Measurements from ENCODE around the gene XPO4. TPM values are rescaled to one million over a fixed set of nuclear protein-coding genes. Genes with fewer than 3 reads are reported as not detected.
"Not testable (repeated sequence)": the region's sequence is repeated elsewhere in the genome, so short reads cannot be mapped to it uniquely, and the experiment has no call there.

XPO4 gene
- total RNA-seq, 4 donors from 2014 or later, result 4.9 to 35.4 (median 13.3) TPM

DNA sequence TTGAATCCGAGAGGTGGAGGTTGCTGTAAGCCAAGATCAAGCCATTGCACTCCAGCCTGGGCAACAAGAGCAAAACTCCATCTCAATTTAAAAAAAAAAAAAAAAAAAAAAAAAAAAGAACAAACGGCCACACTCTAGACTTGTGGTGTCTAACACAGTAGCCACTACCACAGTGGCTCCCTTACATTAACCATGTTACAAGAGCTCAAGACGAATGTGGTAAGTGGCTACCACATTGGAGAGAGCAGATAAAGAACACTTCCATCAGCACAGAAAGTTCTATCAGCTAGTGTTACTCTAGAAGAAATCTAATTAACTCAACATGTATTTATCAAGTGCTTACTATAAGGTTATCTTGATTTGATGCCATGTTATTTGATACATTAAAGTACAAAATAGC is 11.5 kb downstream of the XPO4 start:
- Histone ChIP-seq H3K27ac (no peak overlapping the region), H3K36me3 (no peaks in the 10 kb centered on the region), H3K9me3 (no peaks in the 10 kb centered on the region), H3K4me1 (no peaks in the 10 kb centered on the region), H3K4me3 (no peak overlapping the region), H3K27me3 (no peaks in the 10 kb centered on the region)
- no peak for DNase-seq
- TF ChIP-seq, protein P1, sequence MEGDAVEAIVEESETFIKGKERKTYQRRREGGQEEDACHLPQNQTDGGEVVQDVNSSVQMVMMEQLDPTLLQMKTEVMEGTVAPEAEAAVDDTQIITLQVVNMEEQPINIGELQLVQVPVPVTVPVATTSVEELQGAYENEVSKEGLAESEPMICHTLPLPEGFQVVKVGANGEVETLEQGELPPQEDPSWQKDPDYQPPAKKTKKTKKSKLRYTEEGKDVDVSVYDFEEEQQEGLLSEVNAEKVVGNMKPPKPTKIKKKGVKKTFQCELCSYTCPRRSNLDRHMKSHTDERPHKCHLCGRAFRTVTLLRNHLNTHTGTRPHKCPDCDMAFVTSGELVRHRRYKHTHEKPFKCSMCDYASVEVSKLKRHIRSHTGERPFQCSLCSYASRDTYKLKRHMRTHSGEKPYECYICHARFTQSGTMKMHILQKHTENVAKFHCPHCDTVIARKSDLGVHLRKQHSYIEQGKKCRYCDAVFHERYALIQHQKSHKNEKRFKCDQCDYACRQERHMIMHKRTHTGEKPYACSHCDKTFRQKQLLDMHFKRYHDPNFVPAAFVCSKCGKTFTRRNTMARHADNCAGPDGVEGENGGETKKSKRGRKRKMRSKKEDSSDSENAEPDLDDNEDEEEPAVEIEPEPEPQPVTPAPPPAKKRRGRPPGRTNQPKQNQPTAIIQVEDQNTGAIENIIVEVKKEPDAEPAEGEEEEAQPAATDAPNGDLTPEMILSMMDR (IDR thresholded peaks at IDR 0.05), result no peak
- TF ChIP-seq POLR2A (IDR thresholded peaks at IDR 0.05), result no peak
- intact Hi-C loops (cut with DNase I; ENCODE audit: low total_unique reads), result no loop called here

GRCh38 chr13:20890540-20890939 is 12.0 kb downstream of the XPO4 start:
- DNase-seq; H3K9me3 ChIP-seq; H3K27me3 ChIP-seq; intact Hi-C loops (cut with DNase I; ENCODE audit: low total_unique reads); H3K36me3 ChIP-seq; H3K4me3 ChIP-seq; H3K4me1 ChIP-seq; H3K27ac ChIP-seq: not testable (repeated sequence)

DNA sequence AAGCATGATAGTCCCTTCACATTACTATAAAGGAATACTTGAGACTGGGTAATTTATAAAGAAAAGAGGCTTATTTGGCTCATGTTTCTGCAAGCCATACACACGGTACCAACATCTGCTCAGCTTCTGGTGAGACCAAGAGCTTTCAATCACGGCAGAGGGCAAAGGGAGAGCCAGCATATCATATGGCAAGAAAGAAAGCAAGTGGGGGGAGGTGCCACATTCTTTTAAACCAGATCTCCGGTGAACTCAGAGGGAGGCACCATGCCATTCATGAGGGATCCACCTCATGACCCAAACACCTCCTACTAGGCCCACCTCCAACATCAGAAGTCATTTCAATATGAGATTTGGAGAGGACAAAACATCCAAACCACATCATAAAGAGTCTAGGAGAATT is 20.3 kb downstream of the XPO4 start:
- Histone ChIP-seq H3K36me3 (no peaks in the 10 kb centered on the region), H3K27ac (no peak overlapping the region), H3K4me3 (no peak overlapping the region), H3K27me3 (no peaks in the 10 kb centered on the region), H3K9me3 (no peaks in the 10 kb centered on the region), H3K4me1 (no peaks in the 10 kb centered on the region)
- intact Hi-C loops (cut with DNase I; ENCODE audit: low total_unique reads), result no loop called here
- no peak for TF ChIP-seq POLR2A (IDR thresholded peaks at IDR 0.05)
- TF ChIP-seq, protein P1 (IDR thresholded peaks at IDR 0.05), result no peak
- DNase-seq, result no peak

GRCh38 chr13:20877902-20878301 is 24.6 kb downstream of the XPO4 start:
- no peaks in the 10 kb centered on the region for H3K4me1 ChIP-seq
- no peak for TF ChIP-seq POLR2A (IDR thresholded peaks at IDR 0.05)
- TF ChIP-seq, protein P1 (IDR thresholded peaks at IDR 0.05), result no peak
- no peak overlapping the region for H3K27ac ChIP-seq
- H3K36me3 ChIP-seq, result no peaks in the 10 kb centered on the region
- no peak for DNase-seq
- H3K27me3 ChIP-seq, result no peaks in the 10 kb centered on the region
- no peak overlapping the region for H3K4me3 ChIP-seq
- intact Hi-C loops (cut with DNase I; ENCODE audit: low total_unique reads), result no loop called here
- no peaks in the 10 kb centered on the region for H3K9me3 ChIP-seq

DNA sequence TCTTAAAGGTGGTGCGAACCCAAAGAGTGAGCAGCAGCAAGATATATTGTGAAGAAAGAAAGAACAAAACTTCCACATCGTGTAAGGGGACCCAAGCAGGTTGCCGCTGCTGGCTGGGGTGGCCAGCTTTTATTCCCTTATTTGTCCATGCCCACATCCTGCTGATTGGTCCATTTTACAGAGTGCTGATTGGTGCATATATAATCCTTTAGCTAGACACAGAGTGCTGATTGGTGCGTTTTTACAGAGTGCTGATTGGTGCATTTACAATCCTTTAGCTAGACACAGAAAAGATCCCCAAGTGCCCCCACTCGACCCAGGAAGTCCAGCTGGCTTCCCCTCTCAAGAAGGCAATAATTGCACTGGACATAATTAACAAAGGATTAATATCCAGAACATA is 25.7 kb downstream of the XPO4 start:
- H3K27me3 ChIP-seq; H3K9me3 ChIP-seq; H3K4me1 ChIP-seq; intact Hi-C loops (cut with DNase I; ENCODE audit: low total_unique reads); H3K36me3 ChIP-seq; H3K27ac ChIP-seq; H3K4me3 ChIP-seq; DNase-seq: not testable (repeated sequence)

- DNase-seq; H3K4me1 ChIP-seq; H3K27ac ChIP-seq; H3K27me3 ChIP-seq; intact Hi-C loops (cut with DNase I; ENCODE audit: low total_unique reads); H3K9me3 ChIP-seq; H3K4me3 ChIP-seq; H3K36me3 ChIP-seq: not testable (repeated sequence)
Observed at GRCh38 chr13:20874439-20874838, 28.1 kb downstream of the XPO4 start.

DNA sequence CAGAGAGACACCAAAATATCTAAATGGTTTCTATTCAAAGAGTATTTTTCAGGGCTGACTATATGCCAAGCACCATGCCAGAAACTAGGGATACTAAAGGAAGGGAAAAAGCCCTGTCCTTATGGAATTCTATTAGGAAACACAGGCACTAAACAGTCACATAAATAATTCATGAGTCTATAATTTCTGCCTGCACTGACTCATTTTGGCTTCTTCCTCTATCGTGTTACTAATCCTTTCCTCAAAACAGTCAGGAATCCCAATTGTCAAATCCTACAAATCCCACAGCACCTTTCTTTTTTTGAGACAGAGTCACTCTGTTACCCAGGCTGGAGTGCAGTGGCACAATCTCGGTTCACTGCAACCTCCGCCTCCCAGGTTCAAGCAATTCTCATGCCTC is 29.2 kb downstream of the XPO4 start:
- H3K4me1 ChIP-seq, result no peaks in the 10 kb centered on the region
- DNase-seq, result no peak
- no peaks in the 10 kb centered on the region for H3K9me3 ChIP-seq
- TF ChIP-seq POLR2A (IDR thresholded peaks at IDR 0.05), result no peak
- TF ChIP-seq, protein P1 (IDR thresholded peaks at IDR 0.05), result no peak
- intact Hi-C loops (cut with DNase I; ENCODE audit: low total_unique reads), result no loop called here
- no peaks in the 10 kb centered on the region for H3K27me3 ChIP-seq
- no peak overlapping the region for H3K27ac ChIP-seq
- H3K4me3 ChIP-seq, result no peak overlapping the region
- no peaks in the 10 kb centered on the region for H3K36me3 ChIP-seq
